Fibroblast of skin of abdomen (primary cell): ENCODE data around the gene MPRIP.
"Not testable (repeated sequence)": the region's sequence is repeated elsewhere in the genome, so short reads cannot be mapped to it uniquely, and the experiment has no call there.

Experiments
- DNase-seq: peaks from one replicate; pipeline ENCODE4 v3.0.0-alpha.2; 2013

MPRIP gene

DNA sequence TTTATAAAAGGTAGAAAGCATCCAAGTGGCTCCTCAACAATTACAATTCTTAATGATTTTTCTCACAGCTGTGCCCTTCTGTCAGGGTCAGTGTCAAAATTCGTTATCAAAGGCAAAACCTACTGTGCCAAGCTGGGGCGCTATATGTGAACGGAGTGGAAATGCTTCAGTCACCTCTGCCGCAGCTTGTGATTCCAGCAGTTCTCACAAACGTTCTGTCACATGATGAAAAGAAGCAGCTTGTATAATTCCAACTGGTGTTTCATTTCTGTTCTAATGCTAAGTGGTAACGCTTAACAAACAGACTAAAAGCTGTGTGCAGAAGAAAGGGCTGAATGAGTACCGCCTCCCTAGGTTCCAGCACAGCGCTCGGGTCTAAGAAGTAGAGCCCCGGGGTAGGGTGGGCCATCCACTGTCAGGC, 149.7 kb downstream of the MPRIP start:
- no peak for DNase-seq

DNA sequence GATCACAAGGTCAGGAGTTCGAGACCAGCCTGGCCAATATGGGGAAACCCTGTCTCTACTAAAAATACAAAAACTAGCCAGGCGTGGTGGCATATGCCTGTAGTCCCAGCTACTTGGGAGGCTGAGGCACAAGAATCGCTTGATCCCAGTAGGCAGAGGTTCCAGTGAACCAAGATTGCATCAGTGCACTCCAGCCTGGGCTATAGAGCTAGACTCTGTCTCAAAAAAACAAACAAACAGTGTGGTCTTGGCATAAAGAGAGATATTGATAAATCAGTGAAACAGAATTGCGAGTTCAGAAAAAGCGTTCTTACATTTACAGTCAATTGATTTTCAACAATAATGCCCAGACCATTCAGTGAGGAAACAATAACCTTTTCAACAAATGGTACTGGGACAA, 153.2 kb downstream of the MPRIP start:
- DNase-seq = not testable (repeated sequence)

DNA sequence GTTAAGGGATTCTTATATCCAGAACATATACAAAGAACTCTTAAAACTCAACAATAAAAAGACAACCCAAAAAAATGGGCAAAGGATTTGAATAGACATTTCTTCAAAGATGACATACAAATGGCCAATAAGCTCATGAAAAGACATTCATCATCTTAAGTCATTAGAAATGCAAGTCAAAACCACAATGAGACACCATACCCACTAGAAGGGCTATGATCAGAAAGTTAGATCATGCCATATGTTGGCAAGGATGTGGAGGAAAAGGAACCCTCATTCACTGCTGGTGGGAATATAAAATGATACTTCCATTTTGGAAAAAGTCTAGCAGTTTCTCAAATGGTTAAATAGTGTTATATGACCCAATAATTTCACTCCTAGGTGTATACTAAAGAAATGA, 154.5 kb downstream of the MPRIP start:
- DNase-seq = no peak

DNA sequence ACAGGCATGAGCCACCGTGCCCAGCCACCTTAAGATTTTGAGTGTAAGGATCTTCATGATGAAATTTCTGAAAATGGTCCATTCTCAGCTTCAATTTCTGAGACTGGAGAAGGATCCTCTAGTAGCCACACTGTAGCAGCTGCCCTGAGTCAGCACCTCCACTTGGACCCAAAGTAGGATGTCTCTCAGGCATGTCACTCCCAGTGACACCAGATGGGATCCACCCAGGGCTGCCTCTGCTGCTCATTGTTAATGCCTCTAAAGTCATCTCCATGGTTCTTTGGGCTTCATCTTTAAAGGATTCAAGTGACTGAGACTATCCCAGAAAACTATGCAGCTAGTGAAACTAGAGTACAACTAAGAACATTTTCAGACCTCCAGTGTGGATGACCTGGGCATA, 156.0 kb downstream of the MPRIP start:
- DNase-seq = no peak

DNA sequence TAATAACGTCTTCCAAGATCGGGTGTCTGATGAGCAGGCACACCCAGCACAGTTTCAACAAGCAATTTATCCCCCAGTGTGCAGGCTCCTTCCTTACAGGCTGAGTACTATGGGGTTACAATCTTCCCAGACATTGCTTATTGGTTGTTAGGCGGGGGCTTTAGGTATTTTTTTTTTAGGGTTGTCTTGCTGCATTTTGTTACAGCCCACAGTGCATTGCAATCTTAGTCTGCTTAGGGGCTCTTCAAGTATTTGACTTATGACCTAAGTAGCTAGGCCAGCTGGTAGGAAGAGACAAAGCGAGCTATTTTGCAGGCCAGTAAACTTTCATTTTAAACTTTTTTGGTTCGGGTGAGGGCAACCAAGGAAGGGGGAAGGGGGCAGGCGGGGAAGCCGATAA, 158.1 kb downstream of the MPRIP start:
- DNase-seq = no peak

DNA sequence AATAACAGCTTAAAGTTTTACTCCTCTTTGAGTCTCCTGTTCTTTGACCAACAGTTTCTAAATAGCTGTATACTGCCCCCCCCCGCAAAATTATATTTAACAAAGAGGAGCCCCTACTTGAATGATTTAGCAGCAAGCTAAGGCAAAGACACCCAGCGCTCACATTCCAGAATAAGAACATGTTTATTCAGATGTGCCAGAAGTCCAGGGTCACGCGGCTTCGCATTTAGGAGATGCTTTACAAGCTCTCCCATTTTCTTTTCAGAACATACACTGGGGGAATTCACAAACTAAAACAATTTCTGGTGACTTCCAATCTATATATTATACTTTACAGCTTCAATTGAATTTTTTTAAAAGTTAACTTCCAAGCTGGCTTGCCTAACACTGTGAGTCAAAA, 158.6 kb downstream of the MPRIP start:
- DNase-seq = no peak

DNA sequence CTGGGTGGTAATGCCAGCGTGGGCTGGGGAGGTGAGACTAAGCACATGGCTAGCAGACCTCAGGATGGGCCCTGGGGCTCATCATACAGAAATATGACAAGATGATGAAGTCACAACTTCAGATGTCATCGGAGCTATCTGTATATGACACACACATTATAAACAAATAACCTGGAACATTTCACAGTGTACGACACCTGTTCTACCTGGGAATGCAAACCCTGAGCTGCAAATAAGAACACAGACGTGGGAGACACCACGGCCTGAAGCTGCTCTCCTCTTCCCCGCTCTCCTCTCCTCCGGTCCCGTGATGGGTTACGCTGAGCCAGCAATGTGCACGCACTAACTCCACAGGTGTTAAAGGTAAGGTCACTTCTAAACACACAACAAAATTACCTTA, 159.0 kb downstream of the MPRIP start:
- no peak for DNase-seq

DNA sequence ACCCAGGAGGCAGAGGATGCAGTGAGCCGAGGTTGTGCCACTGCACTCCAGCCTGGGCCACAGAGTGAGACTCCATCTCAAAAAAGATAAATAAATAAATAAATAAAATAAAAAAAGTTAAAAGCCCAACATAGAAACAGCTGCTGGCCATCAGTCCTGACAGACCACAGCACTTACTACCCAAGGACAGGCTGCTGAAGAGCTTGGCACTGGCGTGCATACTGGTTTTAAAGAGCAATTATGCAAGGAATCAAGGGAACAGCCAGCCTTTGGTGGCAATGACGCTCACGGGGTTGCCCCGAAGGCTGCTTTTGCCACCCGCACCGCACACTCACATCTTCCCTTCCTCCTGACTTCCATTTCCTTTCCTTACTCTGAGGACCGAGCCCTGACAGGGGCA, 159.7 kb downstream of the MPRIP start:
- DNase-seq = no peak

DNA sequence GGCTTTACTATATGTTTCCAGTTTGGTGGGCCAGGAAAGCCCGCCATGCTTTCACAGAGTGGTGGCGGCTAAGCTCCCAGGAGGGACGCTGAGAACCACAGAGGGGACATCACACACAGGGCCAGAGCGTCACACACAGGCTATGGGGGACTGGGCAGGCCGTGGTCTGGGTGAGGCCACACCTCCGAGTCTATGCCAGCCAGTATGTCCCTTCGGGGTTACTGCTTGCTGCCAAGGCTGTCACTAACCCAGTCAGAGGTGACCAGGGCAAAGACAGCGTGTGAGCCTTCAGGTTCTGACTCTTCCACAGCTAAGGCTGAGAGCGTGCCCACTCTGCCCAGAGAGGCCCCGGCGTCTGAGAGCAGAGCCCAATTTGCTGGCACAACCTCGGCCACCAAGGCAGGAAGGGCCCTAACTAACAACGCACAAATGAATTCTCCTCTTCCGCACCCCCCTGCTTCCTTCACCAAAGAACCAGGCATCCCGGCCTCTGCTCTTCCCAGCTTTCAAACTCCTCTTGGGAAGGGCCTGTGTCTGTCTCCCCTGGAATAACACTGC, 161.0 kb downstream of the MPRIP start:
- DNase-seq = no peak

DNA sequence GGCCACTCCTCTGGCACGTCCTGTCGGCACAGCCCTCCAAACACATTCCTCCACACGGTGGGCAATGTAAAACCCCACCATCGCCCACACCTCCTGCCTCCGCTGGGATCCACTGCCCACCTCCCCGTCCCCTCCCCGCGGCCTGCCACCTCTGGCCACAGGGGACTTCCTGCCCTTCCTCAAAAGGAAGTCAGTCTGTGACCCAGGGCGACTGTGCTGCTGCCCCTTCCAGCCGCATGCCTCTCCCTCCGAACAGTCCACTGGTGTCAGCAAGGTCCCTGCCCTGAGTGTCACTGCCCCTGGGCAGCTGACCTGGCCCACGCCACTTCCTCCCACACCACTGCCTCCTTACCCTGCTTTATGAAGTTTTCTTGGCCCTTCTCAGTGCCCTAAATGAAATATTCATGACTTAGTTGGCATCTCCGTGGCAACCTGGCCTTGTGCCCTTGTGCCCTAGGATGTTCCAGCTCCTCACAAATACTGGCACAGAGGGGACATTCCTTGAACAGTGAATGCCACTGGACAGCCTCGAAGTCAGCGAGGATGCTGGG, 161.9 kb downstream of the MPRIP start:
- no peak for DNase-seq

DNA sequence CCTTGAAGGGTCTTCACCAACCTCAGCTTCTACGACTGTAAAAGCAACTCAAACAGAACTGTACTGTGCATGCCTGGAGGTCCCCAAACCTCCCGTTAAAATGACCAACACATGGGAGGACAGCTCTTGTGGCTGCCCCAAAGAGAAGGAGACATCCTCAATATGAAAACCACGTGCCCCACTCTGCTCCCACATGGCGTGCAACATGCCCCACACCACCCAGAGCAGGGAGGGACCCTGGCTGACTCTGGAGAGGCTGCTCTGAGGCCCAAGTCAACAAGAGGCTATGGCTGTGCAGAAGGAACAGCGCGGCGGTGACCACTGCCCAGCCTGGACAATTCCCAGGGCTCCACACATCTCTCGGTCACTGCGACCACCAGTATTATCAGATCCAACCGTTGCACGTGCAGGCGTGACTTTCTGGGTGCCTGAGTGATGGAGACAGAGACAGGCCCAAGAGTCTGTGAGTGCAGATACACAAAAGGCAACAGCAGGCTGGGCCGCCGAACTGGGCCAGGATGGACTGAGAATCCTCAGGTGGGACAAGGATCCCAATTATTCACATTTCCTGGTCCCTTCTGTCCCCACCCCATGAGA, 162.5 kb downstream of the MPRIP start:
- no peak for DNase-seq

DNA sequence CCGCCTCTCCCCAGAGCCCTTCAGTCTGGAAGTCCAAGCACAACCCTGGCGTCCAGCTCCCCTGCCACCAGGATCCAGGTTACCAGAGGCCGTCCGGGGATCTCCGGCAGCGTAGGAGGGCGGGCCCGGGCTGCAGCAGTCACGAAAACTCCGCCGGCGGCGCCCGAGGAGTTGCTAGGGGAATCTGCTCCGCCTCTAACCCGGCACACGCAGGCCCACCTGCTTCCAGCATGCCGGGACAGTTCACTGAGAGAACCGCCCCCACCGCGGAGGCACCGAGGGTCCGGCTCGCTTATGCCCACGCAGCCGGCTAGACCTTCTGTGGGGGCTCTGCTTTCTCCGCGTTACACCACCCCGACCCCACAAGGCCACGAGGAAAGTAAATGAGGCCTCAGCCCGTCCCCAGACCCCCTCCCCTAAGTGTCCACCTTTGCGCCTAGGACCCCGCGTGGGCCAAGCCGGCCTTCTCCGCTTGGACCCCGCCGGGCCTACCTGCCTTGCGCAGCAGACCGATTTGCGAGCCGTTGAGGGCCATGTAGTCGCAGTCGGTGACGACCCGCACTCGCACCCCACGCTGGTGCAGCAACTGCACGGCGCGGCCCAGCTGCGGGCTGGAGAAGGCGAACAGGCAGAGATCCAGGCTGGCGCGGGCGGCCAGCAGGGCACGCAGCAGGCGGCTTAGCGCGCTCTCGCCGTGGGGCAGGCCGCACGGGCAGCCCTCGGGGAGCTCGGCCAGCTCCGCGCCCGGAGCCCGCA, 163.3 kb downstream of the MPRIP start:
- peak; percentile 35 for DNase-seq

DNA sequence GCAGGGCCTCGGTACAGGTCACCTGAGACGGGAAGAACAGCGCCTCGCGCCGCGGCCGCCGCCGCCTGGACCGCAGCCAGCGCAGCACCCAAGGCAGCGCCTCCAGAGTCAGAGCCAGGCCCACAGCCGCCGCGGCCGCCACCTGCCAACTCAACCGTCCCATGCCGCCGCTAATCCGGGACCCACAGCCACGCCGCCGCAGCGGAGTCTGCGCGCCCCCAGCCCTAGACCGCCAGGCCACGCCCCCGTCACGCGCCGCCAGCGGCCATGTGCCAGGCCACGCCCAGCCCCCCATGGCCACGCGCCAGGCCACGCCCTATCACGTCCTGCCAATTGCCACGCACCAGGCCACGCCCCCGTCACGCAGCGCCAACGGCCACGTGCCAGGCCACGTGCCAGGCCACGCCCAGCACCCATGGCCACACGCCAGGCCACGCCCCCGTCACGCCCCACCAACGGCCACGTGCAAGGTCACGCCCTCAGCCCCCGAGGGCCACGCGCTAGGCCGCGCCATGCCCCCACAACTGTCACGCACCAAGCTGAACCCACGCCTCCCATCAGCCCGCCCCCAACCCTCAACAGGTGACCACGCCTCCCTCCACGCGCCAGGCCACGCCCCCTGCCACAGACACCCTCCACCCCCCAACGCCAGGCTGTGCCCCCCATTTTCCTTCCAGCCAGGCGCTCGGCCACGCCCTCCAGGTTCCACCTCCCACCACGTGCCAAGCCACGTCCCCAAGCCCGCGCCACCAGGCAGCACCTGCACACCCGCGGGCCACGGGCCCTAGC, 164.1 kb downstream of the MPRIP start, which contains the start of gene PLD6:
TSS of gene PLD6 (minus strand) at position 210 of the 789 bp plus-strand sequence. CDS start at position 163, 47 bp downstream.
- peak; percentile 45 for DNase-seq

DNA sequence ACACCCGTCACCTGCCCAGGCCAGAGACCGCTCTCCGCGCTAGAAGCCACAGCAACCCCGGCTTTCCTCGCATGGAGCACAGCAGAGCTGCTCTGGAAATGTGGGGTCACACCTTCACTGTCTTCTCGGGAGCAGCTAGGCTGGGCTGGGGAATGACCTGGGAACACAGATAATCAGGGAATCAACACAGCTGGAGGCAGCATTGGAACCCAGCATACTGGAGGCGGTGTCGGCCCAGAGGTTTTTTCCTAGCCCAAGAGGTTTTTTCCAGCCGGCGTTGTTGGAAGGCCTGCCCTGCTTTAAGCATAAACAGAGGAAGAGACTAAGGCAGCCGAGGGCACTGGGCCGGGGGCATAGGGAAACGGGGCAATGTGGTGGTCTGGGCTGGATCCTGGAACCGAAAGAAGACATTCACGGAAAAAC, 164.7 kb downstream of the MPRIP start:
- no peak for DNase-seq

DNA sequence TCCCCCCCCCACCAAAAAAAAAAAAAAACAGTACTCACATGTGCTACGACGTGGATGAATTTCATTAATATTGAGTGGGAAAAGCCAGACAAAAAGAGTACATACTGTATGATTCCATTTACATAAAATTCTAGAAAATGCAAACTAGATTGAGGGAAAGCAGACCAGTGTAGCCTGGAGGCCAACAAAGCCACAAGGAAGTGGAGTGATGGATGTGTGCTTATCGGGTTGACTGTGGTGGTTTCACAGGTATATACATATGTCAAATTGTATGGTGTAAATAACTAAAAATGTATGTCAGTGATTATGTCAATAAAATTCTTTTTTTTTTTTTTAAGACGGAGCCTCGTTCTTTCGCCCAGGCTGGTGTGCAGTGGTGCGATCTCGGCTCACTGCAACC, 165.7 kb downstream of the MPRIP start:
- no peak for DNase-seq

DNA sequence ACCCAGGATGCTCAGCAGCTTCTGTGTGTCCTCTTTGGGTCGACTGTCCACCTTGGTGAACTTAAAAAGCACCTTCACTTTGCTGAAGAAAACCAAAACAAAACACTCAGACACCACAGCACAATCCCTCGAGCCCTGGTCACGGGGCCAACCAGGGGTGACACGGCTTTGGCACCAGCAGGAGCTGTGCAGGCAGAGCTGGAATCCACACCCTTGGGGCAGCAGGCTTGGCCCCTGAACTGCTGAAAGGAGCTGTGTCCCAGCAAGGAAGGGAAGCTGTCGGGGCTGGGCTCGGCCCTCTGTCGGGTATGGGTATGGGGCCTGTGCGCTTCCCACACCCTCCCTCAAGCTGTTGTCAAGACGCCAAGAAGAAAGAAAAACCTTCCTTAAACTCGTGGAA, 171.5 kb downstream of the MPRIP start:
- DNase-seq = no peak

DNA sequence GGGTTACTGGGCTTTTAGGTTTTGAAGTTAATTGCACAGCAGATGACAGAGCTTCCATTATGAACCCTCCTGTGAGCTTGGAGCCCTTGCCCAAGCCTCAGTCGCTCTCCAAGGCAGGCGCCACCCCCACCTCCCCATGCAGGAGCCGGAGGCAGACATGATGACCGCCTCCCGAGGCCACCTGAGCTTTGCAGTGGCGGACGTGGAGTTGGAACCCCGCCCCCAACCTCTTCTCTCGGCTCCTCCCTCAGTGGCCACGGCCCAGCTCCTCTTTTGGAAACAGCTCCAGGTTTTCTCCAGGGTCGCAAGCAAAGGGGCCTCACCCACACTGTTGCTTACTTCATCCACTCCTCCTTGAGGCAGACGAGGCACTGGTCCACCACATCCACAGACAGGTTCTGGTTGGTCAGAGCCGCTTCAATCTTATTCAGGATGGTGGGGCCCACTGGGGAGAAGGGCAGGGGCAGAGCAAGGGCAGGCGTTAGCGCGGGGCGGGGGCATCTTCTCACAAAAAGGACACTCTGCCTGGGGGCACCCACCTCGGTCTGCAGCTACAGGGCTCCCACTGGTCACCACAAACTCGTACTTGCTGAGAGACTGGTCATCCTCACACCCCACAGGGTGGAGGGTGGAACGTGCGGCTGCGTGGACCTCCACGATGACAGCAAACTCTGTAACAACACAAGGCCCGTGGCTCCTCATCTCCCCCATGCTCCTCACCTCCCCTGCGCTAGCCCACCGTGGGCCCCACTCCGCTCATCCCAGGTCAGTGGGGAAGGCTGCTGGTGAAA, 172.6 kb downstream of the MPRIP start:
- DNase-seq = no peak

DNA sequence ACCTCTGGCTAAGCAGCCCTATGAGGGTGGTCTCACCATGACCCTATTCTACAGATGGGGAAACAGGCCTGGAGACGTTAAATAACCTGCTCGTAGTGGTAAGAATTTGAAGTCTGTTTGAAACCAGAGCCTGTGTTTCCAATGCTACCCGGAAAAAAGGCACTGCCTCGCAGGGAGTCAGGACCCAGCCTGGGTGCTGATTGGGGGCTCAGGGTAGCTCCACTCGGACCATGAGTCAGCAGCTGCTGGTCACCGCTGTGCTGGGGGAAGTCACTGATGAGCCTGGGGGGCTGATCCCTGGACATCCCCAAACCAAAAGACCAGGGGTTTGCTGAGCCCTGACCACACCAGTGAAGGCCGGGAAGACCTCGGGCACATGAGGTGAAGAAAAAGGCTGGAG, 173.3 kb downstream of the MPRIP start:
- DNase-seq = no peak

DNA sequence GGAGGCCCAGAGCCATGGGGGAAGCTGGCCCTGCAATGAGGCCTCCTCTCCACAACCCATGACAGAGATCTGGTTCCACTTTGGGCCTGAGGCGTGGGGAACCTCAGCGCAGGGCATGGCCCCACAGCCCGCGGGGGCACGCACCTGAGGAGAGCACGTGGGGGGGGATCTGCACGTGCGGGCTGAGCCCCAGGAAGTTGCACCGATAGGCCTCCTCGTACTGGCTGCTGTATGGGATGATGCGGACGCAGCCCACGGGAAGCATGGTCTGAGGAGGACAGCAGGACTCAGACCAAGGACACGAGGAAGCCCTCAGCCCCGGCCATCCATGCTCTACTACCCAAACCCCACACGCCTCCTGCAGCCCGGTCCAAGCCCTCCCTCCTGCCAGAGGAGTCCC, 174.0 kb downstream of the MPRIP start:
- no peak for DNase-seq

DNA sequence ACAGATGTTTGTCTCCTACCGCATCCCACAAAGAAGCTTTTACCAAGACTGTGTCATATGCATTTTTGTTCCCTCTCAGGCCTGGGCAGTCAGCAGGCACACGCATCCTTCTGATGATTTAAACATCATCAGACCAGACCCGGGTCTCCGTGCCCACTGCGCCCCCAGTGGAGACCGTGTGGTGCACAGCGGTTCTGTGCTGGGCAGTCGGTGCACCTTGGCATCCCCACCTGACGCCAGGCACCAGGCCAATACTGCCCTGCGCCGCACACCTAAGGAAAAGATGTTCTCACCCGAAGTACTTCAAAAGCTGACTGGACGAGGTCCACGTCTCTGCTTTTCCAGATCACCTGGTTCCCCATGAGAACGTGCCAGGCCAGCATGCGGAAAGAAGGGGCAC, 174.5 kb downstream of the MPRIP start:
- DNase-seq = no peak

DNA sequence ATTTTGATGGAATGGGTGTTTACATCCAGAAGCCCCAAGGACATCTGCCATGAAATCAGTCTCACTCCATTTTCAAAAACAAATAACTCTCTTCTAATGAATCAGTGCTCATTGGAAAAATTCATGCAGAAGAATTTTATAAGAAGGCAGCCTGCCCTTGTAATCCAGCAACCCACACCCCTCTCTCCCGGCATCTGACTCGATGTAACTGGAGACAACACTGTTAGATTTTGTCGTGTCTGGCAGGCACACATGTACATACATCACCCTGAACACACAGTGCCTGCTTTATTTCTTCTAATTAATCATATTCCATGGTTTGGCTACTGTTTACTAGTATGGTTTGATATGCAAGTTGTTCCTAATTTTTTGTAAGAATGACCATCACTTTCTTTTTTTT, 175.7 kb downstream of the MPRIP start:
- no peak for DNase-seq

DNA sequence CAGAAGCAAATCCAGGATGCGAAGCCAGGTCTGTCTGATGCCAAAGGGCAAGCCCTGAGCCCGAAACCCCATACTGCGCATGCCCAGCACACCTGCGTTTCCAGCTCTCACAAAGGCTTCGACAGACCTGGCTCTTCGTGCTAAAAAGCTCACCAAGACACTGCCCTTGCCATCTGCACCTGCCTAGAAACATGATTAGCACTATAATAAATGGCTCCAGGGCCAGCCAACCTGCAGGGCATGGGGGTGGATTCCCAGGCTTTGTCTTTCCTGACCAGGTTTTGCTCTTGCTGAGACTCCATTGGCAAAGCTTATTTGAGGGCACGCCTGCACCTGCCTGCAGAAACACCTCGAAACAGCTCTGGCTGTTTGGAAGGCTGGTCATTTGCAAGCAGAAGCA, 178.3 kb downstream of the MPRIP start:
- DNase-seq = no peak
